ENCODE measurements around the gene ST6GAL1.
"Not testable (repeated sequence)": the region's sequence is repeated elsewhere in the genome, so short reads cannot be mapped to it uniquely, and the experiment has no call there.

Gene ST6GAL1

GRCh38 chr3:186951640-186952552 is 21.6 kb downstream of the ST6GAL1 start:
- Histone ChIP-seq H3K4me3 (ENCODE audit: low read length) (no peak overlapping the region), H3K4me1 (ENCODE audit: control insufficient read depth, insufficient read depth, low read length) (peaks cover 22% of the 10 kb centered on the region), H3K27me3 (ENCODE audit: control insufficient read depth, insufficient read depth, low read length) (no peaks in the 10 kb centered on the region), H3K9me3 (ENCODE audit: control insufficient read depth, low read length) (no peaks in the 10 kb centered on the region), H3K36me3 (ENCODE audit: control insufficient read depth, insufficient read depth, low read length) (no peaks in the 10 kb centered on the region), H3K9ac (ENCODE audit: low read length) (no peak overlapping the region)

- Histone ChIP-seq H3K4me1 (ENCODE audit: control insufficient read depth, insufficient read depth, low read length) (peaks cover 17% of the 10 kb centered on the region), H3K9me3 (ENCODE audit: control insufficient read depth, low read length) (no peaks in the 10 kb centered on the region), H3K9ac (ENCODE audit: low read length) (no peak overlapping the region), H3K27me3 (ENCODE audit: control insufficient read depth, insufficient read depth, low read length) (no peaks in the 10 kb centered on the region), H3K36me3 (ENCODE audit: control insufficient read depth, insufficient read depth, low read length) (no peaks in the 10 kb centered on the region), H3K4me3 (ENCODE audit: low read length) (no peak overlapping the region)
Observed at GRCh38 chr3:186953011-186953487, 22.7 kb downstream of the ST6GAL1 start.

- H3K9me3 ChIP-seq (ENCODE audit: control insufficient read depth, low read length); H3K4me1 ChIP-seq (ENCODE audit: control insufficient read depth, insufficient read depth, low read length); H3K9ac ChIP-seq (ENCODE audit: low read length); H3K36me3 ChIP-seq (ENCODE audit: control insufficient read depth, insufficient read depth, low read length); H3K27me3 ChIP-seq (ENCODE audit: control insufficient read depth, insufficient read depth, low read length); H3K4me3 ChIP-seq (ENCODE audit: low read length): not testable (repeated sequence)
Observed at GRCh38 chr3:186953992-186954699, 23.8 kb downstream of the ST6GAL1 start.

- Histone ChIP-seq H3K36me3 (ENCODE audit: control insufficient read depth, insufficient read depth, low read length) (no peaks in the 10 kb centered on the region), H3K9me3 (ENCODE audit: control insufficient read depth, low read length) (no peaks in the 10 kb centered on the region), H3K9ac (ENCODE audit: low read length) (no peak overlapping the region), H3K4me3 (ENCODE audit: low read length) (no peak overlapping the region), H3K27me3 (ENCODE audit: control insufficient read depth, insufficient read depth, low read length) (no peaks in the 10 kb centered on the region), H3K4me1 (ENCODE audit: control insufficient read depth, insufficient read depth, low read length) (peaks cover 5% of the 10 kb centered on the region)
Observed at GRCh38 chr3:186955898-186956696, 25.8 kb downstream of the ST6GAL1 start.

GRCh38 chr3:186959029-186959624 is 28.8 kb downstream of the ST6GAL1 start:
- no peaks in the 10 kb centered on the region for H3K4me1 ChIP-seq (ENCODE audit: control insufficient read depth, insufficient read depth, low read length)
- no peaks in the 10 kb centered on the region for H3K36me3 ChIP-seq (ENCODE audit: control insufficient read depth, insufficient read depth, low read length)
- H3K9me3 ChIP-seq (ENCODE audit: control insufficient read depth, low read length) = no peaks in the 10 kb centered on the region
- no peak overlapping the region for H3K9ac ChIP-seq (ENCODE audit: low read length)
- no peaks in the 10 kb centered on the region for H3K27me3 ChIP-seq (ENCODE audit: control insufficient read depth, insufficient read depth, low read length)
- H3K4me3 ChIP-seq (ENCODE audit: low read length) = no peak overlapping the region

- no peaks in the 10 kb centered on the region for H3K4me1 ChIP-seq (ENCODE audit: control insufficient read depth, insufficient read depth, low read length)
- no peaks in the 10 kb centered on the region for H3K9me3 ChIP-seq (ENCODE audit: control insufficient read depth, low read length)
- H3K36me3 ChIP-seq (ENCODE audit: control insufficient read depth, insufficient read depth, low read length) = no peaks in the 10 kb centered on the region
- no peak overlapping the region for H3K4me3 ChIP-seq (ENCODE audit: low read length)
- no peaks in the 10 kb centered on the region for H3K27me3 ChIP-seq (ENCODE audit: control insufficient read depth, insufficient read depth, low read length)
- no peak overlapping the region for H3K9ac ChIP-seq (ENCODE audit: low read length)
Observed at GRCh38 chr3:186960347-186960746, 30.0 kb downstream of the ST6GAL1 start.

GRCh38 chr3:186962445-186962844 is 32.1 kb downstream of the ST6GAL1 start:
- H3K27me3 ChIP-seq (ENCODE audit: control insufficient read depth, insufficient read depth, low read length) = no peaks in the 10 kb centered on the region
- H3K4me1 ChIP-seq (ENCODE audit: control insufficient read depth, insufficient read depth, low read length) = no peaks in the 10 kb centered on the region
- no peak overlapping the region for H3K4me3 ChIP-seq (ENCODE audit: low read length)
- H3K9me3 ChIP-seq (ENCODE audit: control insufficient read depth, low read length) = no peaks in the 10 kb centered on the region
- H3K9ac ChIP-seq (ENCODE audit: low read length) = no peak overlapping the region
- H3K36me3 ChIP-seq (ENCODE audit: control insufficient read depth, insufficient read depth, low read length) = no peaks in the 10 kb centered on the region

- no peaks in the 10 kb centered on the region for H3K36me3 ChIP-seq (ENCODE audit: control insufficient read depth, insufficient read depth, low read length)
- no peaks in the 10 kb centered on the region for H3K4me1 ChIP-seq (ENCODE audit: control insufficient read depth, insufficient read depth, low read length)
- H3K9me3 ChIP-seq (ENCODE audit: control insufficient read depth, low read length) = no peaks in the 10 kb centered on the region
- H3K27me3 ChIP-seq (ENCODE audit: control insufficient read depth, insufficient read depth, low read length) = no peaks in the 10 kb centered on the region
- H3K9ac ChIP-seq (ENCODE audit: low read length) = no peak overlapping the region
- H3K4me3 ChIP-seq (ENCODE audit: low read length) = no peak overlapping the region
Observed at GRCh38 chr3:186963636-186964035, 33.3 kb downstream of the ST6GAL1 start.

- no peak overlapping the region for H3K4me3 ChIP-seq (ENCODE audit: low read length)
- no peak overlapping the region for H3K9ac ChIP-seq (ENCODE audit: low read length)
- no peaks in the 10 kb centered on the region for H3K27me3 ChIP-seq (ENCODE audit: control insufficient read depth, insufficient read depth, low read length)
- no peaks in the 10 kb centered on the region for H3K36me3 ChIP-seq (ENCODE audit: control insufficient read depth, insufficient read depth, low read length)
- H3K9me3 ChIP-seq (ENCODE audit: control insufficient read depth, low read length) = no peaks in the 10 kb centered on the region
- no peaks in the 10 kb centered on the region for H3K4me1 ChIP-seq (ENCODE audit: control insufficient read depth, insufficient read depth, low read length)
Observed at GRCh38 chr3:186964071-186964470, 33.7 kb downstream of the ST6GAL1 start.

- Histone ChIP-seq H3K27me3 (ENCODE audit: control insufficient read depth, insufficient read depth, low read length) (no peaks in the 10 kb centered on the region), H3K4me3 (ENCODE audit: low read length) (no peak overlapping the region), H3K9me3 (ENCODE audit: control insufficient read depth, low read length) (no peaks in the 10 kb centered on the region), H3K4me1 (ENCODE audit: control insufficient read depth, insufficient read depth, low read length) (no peaks in the 10 kb centered on the region), H3K9ac (ENCODE audit: low read length) (no peak overlapping the region), H3K36me3 (ENCODE audit: control insufficient read depth, insufficient read depth, low read length) (no peaks in the 10 kb centered on the region)
Observed at GRCh38 chr3:186964616-186965015, 34.3 kb downstream of the ST6GAL1 start.

GRCh38 chr3:186965141-186965879 is 35.0 kb downstream of the ST6GAL1 start:
- no peak overlapping the region for H3K4me3 ChIP-seq (ENCODE audit: low read length)
- H3K9ac ChIP-seq (ENCODE audit: low read length) = no peak overlapping the region
- H3K4me1 ChIP-seq (ENCODE audit: control insufficient read depth, insufficient read depth, low read length) = no peaks in the 10 kb centered on the region
- no peaks in the 10 kb centered on the region for H3K36me3 ChIP-seq (ENCODE audit: control insufficient read depth, insufficient read depth, low read length)
- no peaks in the 10 kb centered on the region for H3K27me3 ChIP-seq (ENCODE audit: control insufficient read depth, insufficient read depth, low read length)
- no peaks in the 10 kb centered on the region for H3K9me3 ChIP-seq (ENCODE audit: control insufficient read depth, low read length)

Measured in mucosa of stomach (tissue), 1 donor.